HG03196 (cell line): ENCODE measurements around the gene SRGAP3.

ENCODE experiments used
- ATAC-seq: cut with Tn5 transposase; IDR thresholded peaks from one replicate; pipeline ENCODE4 v1.9.1; 2021; ENCODE audit not compliant: unreplicated experiment

The SRGAP3 gene

DNA sequence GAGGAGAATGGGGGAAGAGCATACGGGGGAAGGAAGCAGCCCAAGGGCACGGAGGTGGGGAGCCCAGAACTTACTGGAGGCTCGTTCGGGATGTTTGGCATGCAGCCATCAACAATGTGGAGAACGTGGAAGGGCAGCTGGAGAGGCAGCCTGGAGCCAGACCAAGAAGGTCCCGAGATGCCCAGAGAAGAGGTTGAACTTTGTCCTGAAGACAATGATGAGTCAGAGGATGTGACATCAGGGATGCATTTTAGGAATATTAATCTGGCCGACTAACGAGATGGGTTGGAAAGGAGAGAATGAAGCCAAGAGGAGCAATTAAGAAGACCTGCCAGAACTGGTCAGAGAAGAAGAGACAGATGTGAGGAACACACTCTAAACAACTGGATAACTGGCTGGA is 98.2 kb downstream of the SRGAP3 start:
- no peak for ATAC-seq

DNA sequence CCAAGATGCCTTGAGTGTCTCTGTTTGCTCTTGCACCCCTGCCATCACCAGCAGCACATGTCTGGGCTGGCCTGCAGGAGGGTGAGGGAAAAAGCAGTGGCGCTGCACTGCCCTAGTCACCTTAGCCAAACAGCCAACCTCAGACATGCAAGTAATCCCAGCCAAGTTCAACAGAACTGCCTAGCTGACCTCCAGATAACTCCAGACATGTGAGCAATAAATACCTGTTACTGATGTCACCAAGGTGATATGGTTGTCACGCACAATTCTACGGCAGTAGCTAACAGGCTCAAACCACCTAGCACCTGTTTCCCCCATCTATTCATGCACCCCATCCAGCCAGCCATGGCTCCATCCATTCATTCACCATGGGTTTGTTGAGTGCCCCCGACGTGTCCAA is 99.9 kb downstream of the SRGAP3 start:
- no peak for ATAC-seq

DNA sequence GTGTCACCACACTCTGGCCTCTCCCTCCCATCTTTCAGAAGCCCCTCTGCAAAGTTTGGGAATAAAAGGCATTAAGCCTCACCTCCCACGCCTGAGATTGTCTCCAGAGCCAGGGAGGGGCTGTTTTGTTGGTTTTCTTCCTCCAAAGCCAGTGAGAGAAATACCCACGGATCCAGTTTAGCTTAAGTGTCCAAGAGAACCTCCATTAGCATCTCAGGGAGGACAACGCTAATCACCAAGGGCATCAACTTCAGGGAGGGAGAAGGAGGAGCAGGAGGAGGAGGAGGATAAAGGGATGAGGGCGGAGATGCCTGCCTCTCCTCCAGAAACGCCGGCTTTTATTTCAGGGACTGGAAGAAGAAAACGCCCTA is 101.6 kb downstream of the SRGAP3 start:
- ATAC-seq: no peak

DNA sequence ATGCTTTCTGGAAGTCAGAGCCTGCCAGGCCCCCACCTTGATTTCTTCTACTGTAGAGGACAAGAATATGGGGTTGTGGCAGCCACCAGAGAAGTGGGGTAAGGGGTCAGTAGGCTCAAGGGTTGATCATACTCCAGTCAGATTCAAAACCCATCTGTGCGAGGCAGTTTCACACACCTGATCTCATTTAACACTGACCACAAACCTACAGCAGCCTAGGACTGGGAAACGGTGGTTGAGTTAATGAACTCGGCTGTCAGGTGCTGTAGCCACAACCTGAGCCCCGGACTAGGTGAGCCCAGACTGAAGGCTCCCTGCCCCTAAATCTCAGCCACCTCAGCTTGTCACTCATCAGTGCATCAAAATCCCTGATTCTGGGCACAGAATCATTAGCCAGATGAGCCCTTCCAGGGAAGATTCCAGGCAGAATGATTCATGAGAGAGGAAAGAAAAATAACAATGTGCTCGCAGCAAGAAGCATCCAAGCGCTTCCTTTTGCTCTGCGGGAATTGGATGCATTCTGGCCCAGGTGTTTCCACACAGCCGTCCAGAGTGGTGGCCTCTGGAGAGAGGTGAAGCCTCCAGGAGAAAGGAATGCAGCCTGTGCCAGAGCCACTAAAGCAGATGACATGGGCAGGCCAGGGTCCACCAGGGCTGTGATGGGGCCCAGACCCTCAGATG is 102.1 kb downstream of the SRGAP3 start:
- ATAC-seq: peak; percentile 70

DNA sequence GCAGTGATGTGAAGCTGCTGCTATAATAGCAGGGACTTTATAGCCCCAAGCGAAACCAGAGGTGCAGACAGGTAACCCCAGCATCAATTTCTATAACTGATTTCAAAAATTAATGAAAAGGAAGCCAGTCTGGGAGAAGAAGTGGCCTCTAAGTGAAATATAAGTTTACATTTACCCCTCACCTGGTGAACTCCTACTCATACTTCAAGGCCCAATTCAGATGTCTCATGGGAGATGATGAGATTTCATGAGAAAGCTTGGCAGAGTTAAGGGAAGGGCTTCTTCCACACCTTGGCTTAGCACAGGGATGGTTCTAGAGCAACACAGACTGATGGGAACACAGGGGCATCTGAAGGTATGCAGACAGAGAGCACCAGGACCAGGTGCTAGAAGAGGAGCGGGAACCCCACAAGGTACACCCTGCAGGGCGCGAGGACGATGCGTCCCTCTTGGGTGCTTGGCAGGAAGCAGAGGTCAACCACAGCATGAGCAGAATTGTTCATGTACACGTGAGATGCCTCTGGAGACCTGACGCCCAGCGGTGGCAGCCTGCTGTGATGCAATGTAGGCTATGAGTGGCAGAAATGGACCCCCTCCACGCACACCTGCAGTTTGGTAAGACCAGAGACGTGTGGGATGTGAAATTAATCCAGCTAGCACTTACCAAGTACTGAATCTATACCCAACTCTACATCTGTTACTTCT is 102.9 kb downstream of the SRGAP3 start:
- no peak for ATAC-seq

DNA sequence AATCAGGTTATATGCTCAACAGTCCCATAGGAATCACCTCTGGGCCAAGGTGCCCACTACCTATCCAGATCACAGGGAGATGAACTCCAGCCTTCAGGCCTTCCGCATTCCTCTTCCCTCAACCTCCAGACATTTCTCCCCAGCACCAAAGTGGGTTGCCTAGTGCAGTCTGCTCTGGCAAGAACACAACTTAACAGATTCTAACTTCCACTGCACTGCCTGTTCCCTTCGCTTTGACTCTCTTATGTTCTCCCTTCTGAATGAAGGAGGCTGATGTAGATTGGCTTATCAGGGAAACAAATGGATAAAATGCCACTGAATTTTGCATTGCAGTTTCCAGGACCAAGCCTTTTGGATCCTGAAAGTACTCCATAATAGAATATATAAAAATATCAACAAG is 106.3 kb downstream of the SRGAP3 start:
- no peak for ATAC-seq

DNA sequence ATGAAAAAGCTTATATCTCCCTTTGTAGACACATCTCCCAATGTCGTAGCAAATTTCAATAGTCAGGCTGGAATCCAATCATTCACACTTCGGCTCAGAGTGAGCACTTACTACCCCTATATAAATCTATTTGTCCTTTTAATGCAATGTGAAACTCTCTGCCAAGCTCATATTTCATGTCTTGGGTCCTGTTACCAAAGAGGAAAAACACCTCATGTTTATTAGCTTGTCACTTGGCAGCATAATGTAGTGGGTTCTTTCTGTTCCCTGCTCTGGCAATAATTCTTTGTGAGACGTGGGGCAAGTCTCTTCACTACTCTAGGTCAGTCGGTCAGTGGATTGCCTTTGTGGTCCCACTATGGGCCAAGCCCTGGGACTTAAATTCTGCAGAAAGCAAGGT is 107.1 kb downstream of the SRGAP3 start:
- no peak for ATAC-seq

DNA sequence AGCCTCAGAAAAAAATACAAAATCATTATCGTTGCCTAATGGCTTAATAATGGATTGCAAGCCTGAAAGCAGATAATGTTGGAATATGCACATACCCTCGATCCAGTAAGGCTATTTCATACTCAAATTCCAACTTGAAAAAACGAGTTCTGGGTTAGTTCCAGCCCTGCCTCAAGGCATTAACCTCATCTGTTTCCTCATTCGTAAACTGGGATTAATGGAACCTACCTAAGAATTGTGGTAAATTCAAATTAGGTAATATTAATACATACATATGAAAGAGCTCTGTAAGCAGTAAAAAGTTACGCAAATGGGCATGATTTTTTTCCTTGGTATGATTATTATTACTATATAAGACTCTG is 107.5 kb downstream of the SRGAP3 start:
- no peak for ATAC-seq

DNA sequence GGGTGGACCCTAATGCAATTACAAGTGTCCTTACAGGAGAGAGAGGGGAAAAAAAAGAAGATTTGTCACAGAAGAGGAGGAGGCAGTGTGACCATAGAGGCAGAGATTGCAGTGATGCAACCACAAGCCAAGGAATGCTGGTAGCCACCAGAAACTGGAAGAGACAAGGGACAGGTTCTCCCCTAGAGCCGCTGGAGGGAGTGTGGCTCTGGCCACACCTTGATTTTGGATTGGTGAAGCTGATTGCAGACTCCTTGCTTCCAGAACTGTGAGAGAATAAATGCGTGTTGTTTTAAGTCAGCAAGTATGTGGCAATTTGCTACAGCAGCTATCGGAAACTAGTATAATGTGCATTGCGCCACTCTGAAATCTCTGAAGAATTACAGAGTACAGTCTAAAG is 110.1 kb downstream of the SRGAP3 start:
- ATAC-seq: no peak

DNA sequence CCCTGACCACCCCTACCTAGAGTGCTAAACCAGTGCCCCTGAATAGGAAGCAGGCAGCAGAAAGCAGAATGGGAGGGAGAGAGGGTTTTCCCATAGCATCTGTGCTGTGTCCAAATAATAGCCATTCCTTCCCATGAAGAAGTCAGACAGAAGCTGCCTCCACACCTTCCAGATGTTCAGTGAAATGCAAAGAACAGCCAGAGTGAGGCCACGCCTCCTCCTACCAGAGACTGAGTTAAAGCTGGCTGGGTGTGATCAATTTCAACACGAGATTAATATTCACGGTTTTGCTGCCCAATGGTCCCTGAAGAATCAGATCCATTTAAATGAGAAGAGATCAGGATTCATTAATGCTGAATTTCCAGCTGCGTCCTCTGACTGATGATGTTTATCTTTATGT is 111.8 kb downstream of the SRGAP3 start:
- no peak for ATAC-seq

DNA sequence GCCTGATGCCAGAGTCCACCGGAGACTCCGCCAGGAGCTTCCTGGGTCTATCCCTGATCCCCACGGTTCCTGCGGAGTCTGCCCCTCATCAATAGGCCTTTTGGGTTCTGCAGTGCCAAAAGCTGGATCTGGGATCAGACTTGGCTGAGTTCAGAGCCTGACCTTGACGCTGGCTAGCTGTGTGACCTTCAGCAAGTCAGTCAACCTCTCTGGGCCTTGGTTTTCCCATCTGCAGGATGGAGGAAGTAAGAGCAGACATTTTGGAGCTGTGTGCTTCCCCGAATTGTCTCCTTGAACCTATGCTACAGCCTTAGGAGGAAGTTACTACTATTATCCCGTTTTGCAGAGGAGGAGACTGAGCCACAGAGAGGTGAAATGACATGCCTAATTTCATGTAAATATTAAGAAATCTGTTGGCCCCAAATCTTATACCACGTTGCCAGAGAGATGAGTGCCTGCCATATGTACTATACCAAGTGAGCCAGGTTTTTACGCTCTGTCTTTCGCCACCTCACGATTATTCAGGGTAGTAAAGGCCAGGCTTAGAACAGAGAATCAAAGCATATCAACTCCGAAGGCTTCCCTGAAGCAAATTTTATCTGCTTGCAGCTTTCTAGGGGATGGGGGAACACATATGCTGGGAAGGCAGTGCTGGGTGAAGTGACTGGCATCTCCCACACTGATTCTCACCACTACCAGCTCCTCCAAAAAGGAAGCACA is 112.5 kb downstream of the SRGAP3 start:
- no peak for ATAC-seq

DNA sequence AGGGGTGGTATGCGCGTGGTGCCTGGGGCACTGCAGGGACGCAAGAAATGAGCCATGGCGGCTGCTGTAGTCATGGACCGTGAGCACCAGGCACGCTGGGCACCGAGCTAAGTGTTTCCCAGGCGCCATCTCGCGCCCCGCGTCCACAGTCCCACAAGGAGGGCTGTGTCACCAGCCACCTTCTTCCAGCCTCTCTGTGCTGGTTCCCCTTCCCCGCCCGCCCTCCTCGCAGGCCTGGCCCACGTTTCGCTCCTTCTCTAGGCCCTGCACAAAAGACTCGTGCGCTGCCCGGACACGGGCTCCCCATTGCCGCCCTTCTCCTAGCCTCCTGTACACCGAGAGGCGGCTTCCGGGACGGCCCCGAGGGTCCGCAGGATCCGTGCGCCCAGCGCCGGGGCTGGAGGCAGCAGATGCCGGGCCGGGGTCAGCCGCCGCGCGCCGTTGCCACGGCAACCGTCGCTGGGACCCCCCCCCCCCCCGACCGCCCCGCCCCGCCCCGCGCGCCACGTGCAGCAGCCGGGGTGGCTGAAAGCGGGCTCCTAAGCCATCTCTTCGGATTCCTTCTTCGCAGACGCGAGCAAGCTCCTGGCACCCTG is 113.4 kb downstream of the SRGAP3 start:
- ATAC-seq: no peak

DNA sequence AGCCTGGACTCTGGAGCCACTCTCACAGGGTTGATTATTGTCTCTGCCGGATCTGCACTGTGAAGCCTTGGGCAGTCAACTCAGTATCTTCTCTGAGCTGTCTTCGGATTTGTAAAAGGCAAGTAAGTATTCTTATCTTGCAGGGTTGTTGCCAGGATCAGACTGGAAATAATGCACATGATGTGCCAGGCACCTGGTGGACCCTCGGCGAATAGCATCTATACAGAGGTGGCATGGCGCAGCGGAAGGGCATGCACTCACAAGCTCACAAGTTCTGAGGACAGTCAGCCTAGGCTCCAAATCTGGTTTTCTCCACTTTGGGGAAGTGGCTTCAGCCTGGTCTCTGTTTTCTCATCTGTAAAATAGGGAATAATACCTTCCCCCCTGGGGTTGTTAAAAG is 113.9 kb downstream of the SRGAP3 start:
- ATAC-seq: no peak

DNA sequence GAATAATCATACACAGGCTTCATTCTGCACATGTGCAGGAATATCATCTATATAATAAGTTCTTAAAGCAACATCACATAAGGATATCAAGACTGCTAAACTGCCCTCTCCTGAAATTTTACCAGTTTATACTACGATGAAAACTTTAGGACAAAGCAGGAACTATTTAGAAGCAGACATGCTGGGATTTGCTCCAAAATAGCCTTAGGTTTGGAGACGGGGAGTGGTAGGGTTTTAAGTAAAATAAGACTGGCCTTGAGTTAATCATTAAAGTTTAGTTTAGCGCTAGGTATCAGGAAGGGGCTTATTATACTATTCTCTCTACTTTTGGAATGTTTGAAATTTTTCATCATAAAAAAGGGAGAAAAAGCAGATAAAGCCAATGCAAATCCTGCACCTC is 115.8 kb downstream of the SRGAP3 start:
- ATAC-seq: no peak

DNA sequence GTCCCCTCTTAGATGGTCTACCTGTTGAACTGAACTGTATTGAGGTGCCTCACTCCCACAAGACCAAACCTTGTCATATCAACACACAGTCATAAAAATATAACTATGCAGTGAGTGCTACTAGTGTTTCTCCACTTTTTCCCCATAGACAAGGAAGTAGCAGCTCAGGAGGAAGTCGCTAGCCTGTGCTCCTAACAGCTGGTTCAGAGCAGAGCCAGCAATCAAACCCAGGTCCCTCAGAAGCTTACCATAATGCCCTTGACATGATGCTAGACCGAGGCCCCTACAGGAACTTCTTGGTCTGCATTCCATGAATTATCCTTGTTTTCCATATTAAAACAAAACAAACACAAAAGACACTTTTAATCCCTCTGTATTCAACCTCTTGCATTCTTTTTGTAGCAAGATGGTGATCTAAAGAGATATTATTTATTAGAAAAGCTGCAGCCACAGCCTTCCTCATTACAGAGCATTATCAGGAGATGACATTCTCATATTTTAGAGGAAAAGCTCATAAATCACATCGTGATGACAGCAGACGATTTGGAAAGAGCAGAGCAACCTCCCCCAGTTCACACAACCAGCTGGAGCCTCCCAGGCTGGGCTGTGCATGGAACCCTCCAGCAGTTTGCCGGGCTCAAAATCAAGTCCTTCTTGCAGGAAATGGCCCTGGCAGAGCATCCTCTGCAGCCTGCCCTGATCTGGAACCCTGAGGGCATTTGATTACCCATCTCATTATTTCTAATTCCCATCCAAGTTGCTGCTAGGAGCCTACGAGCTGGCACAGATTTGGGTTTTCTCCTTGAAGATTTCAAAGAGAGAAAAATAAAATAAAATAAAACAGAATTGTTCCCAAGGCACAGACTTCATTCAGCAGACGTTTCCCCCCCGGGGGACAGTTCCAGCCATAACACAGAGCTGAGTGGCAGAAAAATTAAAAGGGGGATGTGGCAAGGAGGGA is 118.8 kb downstream of the SRGAP3 start:
- no peak for ATAC-seq

DNA sequence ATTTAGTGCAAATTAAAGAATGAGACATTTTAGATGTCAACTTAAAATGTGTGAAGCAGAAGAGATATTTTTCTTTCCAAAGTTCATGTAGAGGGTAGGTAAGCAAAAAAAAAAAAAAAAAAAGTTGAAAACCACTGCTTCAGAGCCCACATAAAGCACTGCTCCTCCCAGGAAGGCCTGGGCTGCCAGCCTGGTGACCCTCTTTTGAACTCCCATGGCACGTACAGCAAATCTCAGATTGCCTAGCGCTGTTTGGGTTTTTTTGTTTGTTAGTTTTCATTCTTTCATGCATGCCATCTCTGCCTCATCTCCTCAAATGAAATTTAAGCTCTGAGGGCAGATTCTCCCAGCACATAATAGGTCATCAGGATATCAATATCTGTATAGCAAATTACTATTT is 120.1 kb downstream of the SRGAP3 start:
- no peak for ATAC-seq

DNA sequence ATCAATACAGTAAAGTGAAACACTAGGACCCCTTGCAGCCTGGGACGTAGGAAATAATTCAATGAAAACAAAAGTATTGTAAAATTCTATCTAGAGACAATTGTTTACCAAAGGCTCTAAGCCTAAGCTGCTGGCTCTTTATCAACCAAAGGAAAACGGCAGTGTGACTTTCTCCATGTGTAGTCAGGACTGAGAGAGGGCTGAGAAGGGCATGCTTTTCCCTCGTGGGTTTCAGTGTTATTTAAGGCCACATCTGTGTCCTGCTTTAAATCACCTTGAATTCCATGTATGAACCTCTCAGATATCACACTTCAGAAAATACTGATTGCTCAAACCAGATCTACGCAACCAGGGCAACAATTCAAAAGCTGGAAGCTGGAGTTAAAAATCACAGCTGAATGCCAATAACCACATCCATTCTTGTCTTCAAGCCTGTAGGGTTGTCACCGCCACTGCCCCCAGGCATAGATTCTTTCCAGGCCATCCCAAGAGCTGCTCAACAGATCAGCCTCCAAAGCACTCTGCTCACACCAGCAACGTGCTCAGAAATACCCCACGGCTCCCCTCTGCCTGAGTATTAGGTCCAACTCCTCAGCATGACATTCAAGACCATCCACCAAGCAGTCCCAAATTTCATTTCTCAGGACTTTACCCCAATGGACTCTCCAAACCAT is 124.0 kb downstream of the SRGAP3 start:
- ATAC-seq: no peak

DNA sequence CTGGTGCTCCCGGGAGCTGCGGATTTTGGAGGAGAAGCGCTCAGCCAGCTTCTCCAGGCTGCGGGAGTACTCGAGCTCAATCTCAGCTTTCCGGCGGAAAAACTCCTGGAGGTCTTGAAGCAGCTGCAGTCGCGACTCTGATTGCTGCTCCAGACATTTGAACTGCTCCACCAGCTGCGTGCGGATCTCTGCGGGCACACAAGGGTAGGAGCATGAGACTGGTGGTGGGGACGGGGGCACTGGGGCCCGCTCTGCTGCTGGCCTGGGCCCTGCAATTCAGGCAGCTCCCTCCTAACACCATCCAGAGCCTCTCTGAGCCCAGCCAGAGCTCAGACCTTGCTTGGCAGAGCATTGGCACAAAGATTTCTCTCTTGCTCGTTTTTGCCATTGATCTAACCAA is 124.7 kb downstream of the SRGAP3 start:
- no peak for ATAC-seq

DNA sequence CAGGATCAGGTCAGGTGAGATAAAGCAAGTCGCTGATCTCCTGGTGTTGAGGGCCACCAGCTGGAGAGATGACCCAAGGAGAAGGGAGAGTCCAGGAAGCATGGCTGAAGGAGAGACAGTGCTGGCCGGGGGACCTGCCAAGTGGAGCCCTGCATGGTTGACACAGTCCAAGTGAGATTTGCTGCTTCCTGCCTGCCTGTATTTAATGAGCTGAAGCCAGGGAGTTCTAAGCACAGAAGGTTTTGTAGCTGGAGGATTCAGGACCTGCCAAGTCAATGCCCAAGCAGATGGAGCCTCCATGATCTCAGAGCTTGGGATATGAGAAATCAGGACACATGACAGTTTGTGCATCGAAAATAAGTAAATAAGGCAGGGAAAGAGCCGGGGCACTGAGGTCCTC is 125.6 kb downstream of the SRGAP3 start:
- ATAC-seq: no peak

DNA sequence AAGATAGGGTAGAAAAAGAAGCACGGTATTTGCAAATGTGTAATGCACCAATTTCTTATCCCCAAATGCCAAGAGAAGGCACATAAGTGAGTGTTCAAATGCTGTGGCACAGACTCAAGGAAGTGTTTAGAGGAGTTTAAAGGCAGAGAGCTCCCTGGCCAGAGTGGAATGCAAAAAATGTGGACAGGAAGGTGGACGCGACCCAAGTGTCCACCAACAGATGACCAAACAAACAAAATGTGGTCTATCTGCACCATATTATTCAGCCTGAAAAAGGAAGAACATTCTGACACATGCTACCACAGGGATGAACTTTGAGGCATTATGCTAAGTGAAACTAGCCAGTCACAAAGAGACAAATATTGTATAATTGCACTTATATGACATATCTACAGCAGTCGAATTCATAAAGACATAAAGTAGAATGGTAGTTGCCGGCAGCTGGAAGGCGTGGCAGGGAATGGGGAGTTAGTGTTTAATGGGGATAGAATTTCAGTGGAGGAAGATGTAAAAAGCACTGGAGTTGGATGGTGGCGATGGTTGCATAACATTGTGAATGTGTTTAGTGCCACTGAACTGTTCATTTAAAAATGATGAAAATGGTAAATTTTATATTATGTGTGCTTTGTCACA is 126.6 kb downstream of the SRGAP3 start:
- ATAC-seq: no peak
